Kidney (tissue), 14 donors: ENCODE measurements around the gene BCAS3. TPM values are rescaled to one million over a fixed set of nuclear protein-coding genes. Genes with fewer than 3 reads are reported as not detected.
A peak's percentile ranks its signal among the peaks of the same experiment; 100 is the strongest.

Experiments used
- DNase-seq, 5 donors: peaks; one replicate each; pipeline ENCODE4 v3.0.0-alpha.2; 2013 to 2020
- FAIRE-seq: peaks from 2 replicates; lab custom pipeline; 2012; peaks lifted over from hg19 to GRCh38; lab: Jason Lieb, UNC
- H3K27ac ChIP-seq, 2 donors: one replicate each; pipeline ENCODE4 v1.7.0; 2013; ENCODE audit warnings: low read depth in 2 of 2, low read length in 2 of 2, inconsistent platforms in 1 of 2
- H3K27me3 ChIP-seq: one replicate; pipeline ENCODE4 v1.7.1; 2013; ENCODE audit warnings: low read length, inconsistent platforms; ENCODE audit not compliant: control insufficient read depth, insufficient read depth
- H3K36me3 ChIP-seq, 3 donors: one replicate each; pipeline versions ENCODE4 v1.7.0 to v1.7.1; 2013; ENCODE audit warnings: low read length in 3 of 3, control low read depth in 1 of 3, inconsistent platforms in 1 of 3; ENCODE audit not compliant: insufficient read depth in 3 of 3, control insufficient read depth in 2 of 3
- H3K4me1 ChIP-seq, 3 donors: one replicate each; pipeline versions ENCODE4 v1.7.0 to v1.7.1; 2013; ENCODE audit warnings: low read length in 3 of 3, inconsistent platforms in 1 of 3, low read depth in 1 of 3; ENCODE audit not compliant: control insufficient read depth in 2 of 3, insufficient read depth in 2 of 3
- H3K4me3 ChIP-seq, 3 donors: one replicate each; pipeline versions ENCODE4 v1.7.0 to v1.8.1; 2013; ENCODE audit warnings: low read length in 3 of 3, control low read depth in 1 of 3, inconsistent platforms in 1 of 3
- H3K9ac ChIP-seq, 3 donors: one replicate each; pipeline versions ENCODE4 v1.7.0 to v1.7.1; 2013; ENCODE audit warnings: low read length in 3 of 3, control low read depth in 1 of 3, inconsistent platforms in 1 of 3
- H3K9me3 ChIP-seq, 3 donors: one replicate each; pipeline versions ENCODE4 v1.7.0 to v1.7.1; 2013; ENCODE audit warnings: low read length in 3 of 3, control low read depth in 1 of 3, inconsistent platforms in 1 of 3; ENCODE audit not compliant: control insufficient read depth in 2 of 3, insufficient read depth in 1 of 3
- CTCF ChIP-seq: IDR thresholded peaks from 3 replicates; pipeline ENCODE4 v1.5.1; 2012; ENCODE audit warnings: mild to moderate bottlenecking, moderate library complexity, borderline replicate concordance; ENCODE audit not compliant: insufficient read depth; ENCODE audit errors: extremely low read depth
- intact Hi-C: fragments of 100-400 bp; cut with DNase I; formaldehyde crosslinking; loops from one replicate; pipeline ENCODE4 v1.11.1; 2022
- polyA plus RNA-seq: library from polyadenylated mRNA; stranded (reverse); fragments of 350-450 nt; fragmentation: Illumina TruSeq; extraction: RNeasy Lipid Tissue Mini Kit (QIAGEN cat#74804); gene quantifications from one replicate; pipeline ENCODE4 v1.2.3, GENCODE V29; 2014; ENCODE audit warnings: low read depth, low replicate concordance; ENCODE audit not compliant: insufficient read depth
- total RNA-seq: library from RNA; stranded (reverse); fragmentation: NEBNext Ultra II Directional; extraction: Animal tissue kit (Norgen Biotek cat#: 25700); gene quantifications from one replicate; pipeline ENCODE4 v1.2.1, GENCODE V29; 2021
- donor health status: control.
- donor health status: control.
- donor health status: control.
- donor health status: control.
- donor health status: control.
- donor health status: DM: yes; HTN: yes; CAD: no.
- donor health status: Normal renal cell carcinoma (clear cell type).

The BCAS3 gene
- total and polyA plus RNA-seq, 2 donors from 2014 or later: 18.3 to 44.1 TPM

GRCh38 chr17:60914078-60914477, 236.4 kb downstream of the BCAS3 start:
- Histone ChIP-seq H3K36me3 (no peaks in the 10 kb centered on the region), H3K27ac (no peak overlapping the region), H3K9me3 (peaks cover 0 to 6% (median 0%) of the 10 kb centered on the region in 3 donors), H3K4me3 (no peak overlapping the region), H3K27me3 (no peaks in the 10 kb centered on the region), H3K4me1 (no peaks in the 10 kb centered on the region), H3K9ac (no peak overlapping the region)
- intact Hi-C loops: no loop called here
- FAIRE-seq (no peak), DNase-seq (no peak)
- no peak for TF ChIP-seq CTCF

- H3K36me3 ChIP-seq: no peaks in the 10 kb centered on the region
- TF ChIP-seq CTCF: no peak
- H3K4me1 ChIP-seq: no peaks in the 10 kb centered on the region
- DNase-seq (peak in 1 of 5 donors; percentile 2), FAIRE-seq (no peak)
- H3K9me3 ChIP-seq: peaks cover 0 to 6% (median 0%) of the 10 kb centered on the region in 3 donors
- H3K9ac ChIP-seq: no peak overlapping the region
- no peak overlapping the region for H3K4me3 ChIP-seq
- no peaks in the 10 kb centered on the region for H3K27me3 ChIP-seq
- H3K27ac ChIP-seq: no peak overlapping the region
- intact Hi-C loops: no loop called here
These were observed 238.4 kb downstream of the BCAS3 start for GRCh38 chr17:60916043-60916442.

- DNase-seq: no peak
- H3K27ac ChIP-seq: no peak overlapping the region
- no peak for FAIRE-seq
- intact Hi-C loops: no loop called here
- H3K36me3 ChIP-seq: no peaks in the 10 kb centered on the region
- H3K4me1 ChIP-seq: no peaks in the 10 kb centered on the region
- no peak overlapping the region for H3K9ac ChIP-seq
- H3K9me3 ChIP-seq: peaks cover 0 to 6% (median 0%) of the 10 kb centered on the region in 3 donors
- H3K4me3 ChIP-seq: no peak overlapping the region
- H3K27me3 ChIP-seq: no peaks in the 10 kb centered on the region
- no peak for TF ChIP-seq CTCF
These were observed 242.5 kb downstream of the BCAS3 start for GRCh38 chr17:60920107-60920506.

- intact Hi-C loops: no loop called here
- TF ChIP-seq CTCF: no peak
- no peak overlapping the region for H3K4me3 ChIP-seq
- H3K27ac ChIP-seq: no peak overlapping the region
- H3K9me3 ChIP-seq: no peaks in the 10 kb centered on the region
- H3K9ac ChIP-seq: no peak overlapping the region
- H3K27me3 ChIP-seq: no peaks in the 10 kb centered on the region
- H3K4me1 ChIP-seq: no peaks in the 10 kb centered on the region
- no peak for FAIRE-seq
- DNase-seq: no peak
- no peaks in the 10 kb centered on the region for H3K36me3 ChIP-seq
These were observed 245.3 kb downstream of the BCAS3 start for GRCh38 chr17:60923000-60923399.
